RWPE1 (cell line): ENCODE results near the gene PLIN1.
"Not testable (repeated sequence)": the region's sequence is repeated elsewhere in the genome, so short reads cannot be mapped to it uniquely, and the experiment has no call there.

ENCODE experiments used
- CTCF ChIA-PET: fragments of 350-600 bp; sonication (Branson Sonifier 250); formaldehyde crosslinking; extraction: SDS; loops from one replicate; lab custom pipeline; 2021; lab: Yijun Ruan, JAX
- POLR2A ChIA-PET: fragments of 400-600 bp; formaldehyde crosslinking; extraction: SDS; loops from one replicate; lab custom pipeline; 2020; ENCODE audit warnings: antibody characterized with exemption; ENCODE audit not compliant: low non-redundant PET; lab: Yijun Ruan, JAX
- DNase-seq: peaks from one replicate; pipeline ENCODE4 v3.0.0; 2012; ENCODE audit warnings: low spot score
- H3K27ac ChIP-seq: fragments of 450-650 bp; 2 replicates; pipeline ENCODE4 v1.5.1; 2017
- TF ChIP-seq, protein P1 (sequence below): fragments of 450-650 bp; conservative IDR thresholded peaks from 2 replicates; pipeline ENCODE4 v1.5.1; 2017; ENCODE audit warnings: low read depth, mild to moderate bottlenecking

Gene PLIN1

DNA sequence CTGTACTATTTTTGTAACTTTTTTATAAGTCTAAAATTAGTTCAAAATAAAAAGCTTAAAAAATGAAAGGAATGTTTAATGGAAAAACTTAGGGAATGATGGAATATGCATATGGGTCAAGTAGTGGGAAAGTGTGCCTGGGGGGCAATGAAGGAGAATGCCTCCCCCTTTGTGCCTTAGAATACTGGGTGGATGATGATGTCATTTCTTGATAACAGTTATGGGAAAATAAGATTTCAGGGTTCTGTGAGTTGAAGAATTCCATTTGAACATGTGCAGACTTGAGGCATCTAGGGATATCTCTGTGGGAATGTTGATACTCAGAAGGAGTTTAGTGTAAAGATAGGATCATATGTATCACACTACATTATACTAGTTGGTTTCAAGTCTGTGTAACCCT, 25.2 kb upstream of the PLIN1 start:
- TF ChIP-seq, protein P1, sequence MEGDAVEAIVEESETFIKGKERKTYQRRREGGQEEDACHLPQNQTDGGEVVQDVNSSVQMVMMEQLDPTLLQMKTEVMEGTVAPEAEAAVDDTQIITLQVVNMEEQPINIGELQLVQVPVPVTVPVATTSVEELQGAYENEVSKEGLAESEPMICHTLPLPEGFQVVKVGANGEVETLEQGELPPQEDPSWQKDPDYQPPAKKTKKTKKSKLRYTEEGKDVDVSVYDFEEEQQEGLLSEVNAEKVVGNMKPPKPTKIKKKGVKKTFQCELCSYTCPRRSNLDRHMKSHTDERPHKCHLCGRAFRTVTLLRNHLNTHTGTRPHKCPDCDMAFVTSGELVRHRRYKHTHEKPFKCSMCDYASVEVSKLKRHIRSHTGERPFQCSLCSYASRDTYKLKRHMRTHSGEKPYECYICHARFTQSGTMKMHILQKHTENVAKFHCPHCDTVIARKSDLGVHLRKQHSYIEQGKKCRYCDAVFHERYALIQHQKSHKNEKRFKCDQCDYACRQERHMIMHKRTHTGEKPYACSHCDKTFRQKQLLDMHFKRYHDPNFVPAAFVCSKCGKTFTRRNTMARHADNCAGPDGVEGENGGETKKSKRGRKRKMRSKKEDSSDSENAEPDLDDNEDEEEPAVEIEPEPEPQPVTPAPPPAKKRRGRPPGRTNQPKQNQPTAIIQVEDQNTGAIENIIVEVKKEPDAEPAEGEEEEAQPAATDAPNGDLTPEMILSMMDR, result no peak
- DNase-seq, result no peak
- ChIA-PET POLR2A (no interaction called here), CTCF (no interaction called here)
- no peak overlapping the region for H3K27ac ChIP-seq

DNA sequence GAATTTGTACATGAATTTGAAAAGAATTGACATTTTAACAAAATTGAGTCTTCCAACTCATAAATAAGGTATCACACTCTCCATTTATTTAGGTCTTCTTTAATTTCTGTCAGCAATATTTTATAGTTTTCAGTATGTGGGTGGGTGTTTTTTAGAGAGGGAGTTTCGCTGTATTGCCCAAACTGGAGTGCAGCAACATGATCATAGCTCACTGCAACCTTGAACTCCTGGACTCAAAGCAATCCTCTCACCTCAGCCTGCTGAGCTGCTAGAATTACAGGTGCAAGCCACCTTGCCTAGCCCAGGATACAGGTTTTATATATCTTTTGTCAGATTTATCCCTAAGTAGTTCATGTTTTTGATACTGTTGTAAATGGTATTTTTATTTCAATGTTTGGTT, 16.0 kb upstream of the PLIN1 start:
- H3K27ac ChIP-seq, result no peak overlapping the region
- DNase-seq, result no peak
- ChIA-PET CTCF (interaction anchor here (0.6 kb wide), 1 partner anchor 253 kb away, joined by 4 read pairs; no protein-coding TSS in a partner anchor), POLR2A (no interaction called here)
- TF ChIP-seq, protein P1, result no peak

DNA sequence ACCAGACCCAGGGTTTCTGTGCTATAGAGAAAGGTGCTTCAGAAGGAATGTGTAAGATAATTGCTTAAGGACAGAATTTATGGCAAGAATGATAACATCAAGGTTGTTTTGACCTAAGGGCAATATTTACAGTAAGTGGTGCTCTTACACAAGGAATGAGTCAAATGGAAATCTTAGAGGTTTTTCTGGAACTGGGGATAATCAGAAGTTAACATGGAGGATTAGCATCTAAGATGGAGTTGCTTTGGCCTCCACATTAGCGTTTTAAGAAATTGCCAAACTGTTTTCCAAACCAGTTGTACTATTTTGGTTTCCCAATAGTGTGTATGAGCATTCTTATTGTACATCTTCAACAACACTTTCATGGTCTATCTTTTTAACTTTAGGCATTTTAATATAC, 14.5 kb upstream of the PLIN1 start:
- TF ChIP-seq, protein P1, result no peak
- POLR2A ChIA-PET, result no interaction called here
- no peak overlapping the region for H3K27ac ChIP-seq
- no peak for DNase-seq
- CTCF ChIA-PET, result no interaction called here

DNA sequence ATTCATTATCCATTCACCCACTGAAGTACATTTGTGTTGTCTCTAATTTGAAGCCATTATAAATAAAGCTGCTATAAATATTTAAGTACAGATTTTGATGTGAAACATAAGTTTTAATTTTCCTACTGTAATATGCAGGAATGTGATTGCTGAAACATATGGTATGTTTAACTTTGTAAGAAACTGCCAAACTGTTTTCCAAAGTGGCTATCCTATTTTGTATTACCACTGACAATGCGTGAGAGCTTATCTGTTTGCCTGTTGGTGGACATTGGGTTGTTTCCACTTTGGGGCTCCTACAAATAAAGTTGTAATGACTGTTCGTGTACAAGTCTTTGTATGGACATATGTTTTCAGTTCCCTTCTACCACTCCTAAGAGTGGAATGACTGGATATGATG, 13.9 kb upstream of the PLIN1 start:
- no peak for DNase-seq
- POLR2A ChIA-PET, result no interaction called here
- no peak overlapping the region for H3K27ac ChIP-seq
- TF ChIP-seq, protein P1, result no peak
- CTCF ChIA-PET, result no interaction called here

DNA sequence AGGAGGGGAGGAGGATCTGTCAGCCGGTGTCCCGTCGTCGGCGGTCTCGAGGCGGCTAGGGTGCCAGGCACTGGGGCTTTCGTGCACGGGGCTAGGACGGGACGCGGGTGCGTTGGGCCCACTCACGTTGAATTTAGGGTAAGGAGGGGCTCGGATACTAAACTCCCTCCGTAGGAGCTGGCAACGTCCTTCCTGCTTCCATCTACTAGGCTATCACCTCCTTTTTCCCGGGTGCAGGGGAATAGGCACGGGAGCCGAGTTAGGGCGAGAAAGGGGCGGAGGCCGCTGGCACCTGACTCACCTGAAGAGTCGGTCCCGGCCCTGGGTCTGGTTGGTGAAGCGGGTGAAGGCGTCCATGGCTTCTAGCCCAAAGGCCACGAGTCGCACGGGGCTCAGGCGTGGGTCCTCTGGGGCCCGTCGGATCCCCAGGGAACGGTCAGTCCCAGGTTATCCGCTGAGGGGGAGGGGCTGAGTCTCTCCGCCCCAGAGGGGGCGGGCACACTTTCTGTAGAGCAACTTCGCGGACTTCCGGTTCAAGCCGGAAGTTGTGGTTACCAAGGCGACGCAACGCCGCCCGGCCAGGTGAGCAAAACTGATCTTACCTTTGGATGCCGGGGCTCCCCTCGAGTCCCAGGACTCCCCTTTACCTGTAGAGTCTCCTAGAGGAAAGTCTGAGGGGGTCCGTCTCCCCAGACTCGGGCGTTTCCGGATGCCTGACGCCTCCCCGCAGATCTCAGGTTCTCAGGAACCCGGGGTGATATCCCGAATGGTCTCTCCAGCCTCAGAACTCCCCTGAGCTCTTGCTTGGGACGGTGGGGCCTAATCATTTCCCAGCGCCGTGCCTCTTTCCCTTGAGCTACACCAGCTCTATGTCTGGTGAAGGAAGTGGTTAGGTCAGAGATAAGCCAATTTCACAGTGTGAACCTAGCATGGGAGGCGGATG, 11.4 kb upstream of the PLIN1 start, which contains the start of the genes PEX11A and WDR93:
Gene PEX11A, minus strand, starts transcription at position 479 of the 943 bp plus-strand sequence. Its CDS starts 122 bp downstream, at position 357.
Gene WDR93, plus strand, starts transcription at position 536 of the 943 bp plus-strand sequence. CDS start 10,936 bp downstream, outside the sequence.
- TF ChIP-seq, protein P1, result no peak
- H3K27ac ChIP-seq, result peak within 1 kb of the TSS; percentile 59
- ChIA-PET CTCF (no interaction called here), POLR2A (interaction anchor here (0.5 kb wide), 1 partner anchor 113 kb away, joined by 3 read pairs; no protein-coding TSS in a partner anchor)
- DNase-seq, result peak; percentile 91

DNA sequence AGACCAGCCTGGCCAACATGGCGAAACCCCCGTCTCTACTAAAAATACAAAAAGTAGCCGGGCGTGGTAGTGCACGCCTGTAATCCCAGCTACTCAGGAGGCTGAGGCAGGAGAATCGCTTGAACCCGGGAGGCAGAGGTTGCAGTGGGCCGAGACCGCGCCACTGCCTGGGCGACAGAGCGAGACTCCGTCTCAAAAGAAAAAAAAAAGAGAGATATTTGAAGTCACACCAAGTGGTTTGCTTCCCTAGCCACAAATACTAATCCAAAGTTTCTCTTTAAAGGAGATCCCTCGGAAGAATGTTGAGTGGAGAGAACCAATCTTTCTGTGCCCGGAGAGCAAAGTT, 10.7 kb upstream of the PLIN1 start:
- peak overlapping the region; percentile 59 for H3K27ac ChIP-seq

DNA sequence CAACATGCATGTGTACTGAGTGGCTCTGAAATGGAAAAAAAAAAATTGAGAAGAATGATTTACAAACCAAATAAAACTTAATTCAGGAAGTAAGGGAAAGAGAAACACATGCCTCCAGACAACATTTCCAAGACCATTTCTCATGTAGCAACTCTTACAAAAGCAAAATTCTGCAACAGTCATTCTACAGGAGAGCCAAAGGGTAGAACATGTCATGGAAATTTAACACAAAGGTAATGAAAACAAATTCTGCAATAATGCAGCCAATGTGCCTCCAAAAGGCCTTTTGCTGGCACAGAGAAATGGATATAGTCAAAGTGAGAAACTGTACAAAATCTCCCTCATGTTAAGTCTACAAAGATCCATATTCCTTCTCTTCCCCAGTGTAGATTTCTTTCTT, 7.4 kb upstream of the PLIN1 start:
- ChIA-PET POLR2A (no interaction called here), CTCF (interaction anchor here (0.6 kb wide), 1 partner anchor 14 kb away, joined by 3 read pairs; no protein-coding TSS in a partner anchor)
- no peak for DNase-seq
- TF ChIP-seq, protein P1, result no peak
- no peak overlapping the region for H3K27ac ChIP-seq

More for the DNA sequence above, 10.7 kb upstream of the PLIN1 start:
- CTCF ChIA-PET, POLR2A ChIA-PET, DNase-seq: not testable (repeated sequence)
